IgD-negative memory B cell (primary cell): ENCODE measurements around the gene FAM83C. TPM values are rescaled to one million over a fixed set of nuclear protein-coding genes. Genes with fewer than 3 reads are reported as not detected.

ENCODE experiments used
- H3K27ac Mint-ChIP-seq, 3 donors: one replicate each; pipeline ENCODE4 v1.8.0; 2020 to 2022; ENCODE audit warnings: mild to moderate bottlenecking in 3 of 3, mixed read lengths in 3 of 3, moderate library complexity in 1 of 3
- H3K27me3 Mint-ChIP-seq: one replicate; pipeline ENCODE4 v1.8.0; 2021; ENCODE audit warnings: mixed read lengths
- H3K36me3 Mint-ChIP-seq: one replicate; pipeline ENCODE4 v1.8.0; 2020; ENCODE audit warnings: mild to moderate bottlenecking, mixed read lengths
- H3K4me1 Mint-ChIP-seq, 3 donors: one replicate each; pipeline ENCODE4 v1.8.0; 2020 to 2022; ENCODE audit warnings: mixed read lengths in 3 of 3, mild to moderate bottlenecking in 1 of 3
- H3K4me3 Mint-ChIP-seq, 4 donors: one replicate each; pipeline ENCODE4 v1.8.0; 2020 to 2022; ENCODE audit warnings: mild to moderate bottlenecking in 4 of 4, mixed read lengths in 4 of 4, moderate library complexity in 3 of 4
- H3K9me3 Mint-ChIP-seq, 3 donors: one replicate each; pipeline ENCODE4 v1.8.0; 2020 to 2021; ENCODE audit warnings: mixed read lengths in 3 of 3, mild to moderate bottlenecking in 1 of 3
- polyA plus RNA-seq: library from polyadenylated mRNA; unstranded; fragments of 300-500 nt; fragmentation: Illumina TruSeq; gene quantifications from one replicate; pipeline ENCODE4 v1.2.3, GENCODE V29; 2021

The FAM83C gene
- polyA plus RNA-seq, 1 donor from 2014 or later = not detected

DNA sequence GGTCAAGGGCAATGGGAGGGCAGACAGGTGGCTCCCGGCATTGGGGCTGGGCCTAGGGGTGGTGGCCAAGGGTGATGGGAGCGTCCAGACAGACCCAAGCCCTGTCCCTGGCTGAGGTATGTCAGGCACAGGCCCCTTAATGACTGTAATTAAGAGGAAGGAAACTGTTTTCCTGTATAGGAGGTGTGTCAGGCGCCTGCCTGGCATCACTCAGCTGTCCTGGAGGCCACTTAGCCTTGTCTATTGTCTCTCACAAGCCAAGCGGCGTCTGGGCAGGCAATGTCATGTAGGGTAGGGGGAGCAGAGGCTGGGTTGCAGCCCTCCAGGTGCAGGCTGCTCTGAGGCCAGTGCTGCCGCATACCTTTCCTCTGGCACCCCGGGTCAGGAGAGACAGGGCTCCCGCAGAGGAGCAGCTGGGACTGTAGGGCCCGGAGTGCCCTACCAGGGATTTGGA, 3.9 kb upstream of the FAM83C start:
- Mint-ChIP-seq H3K4me3 (no peak overlapping the region), H3K36me3 (no peaks in the 10 kb centered on the region), H3K4me1 (no peaks in the 10 kb centered on the region), H3K27me3 (peaks cover 5% of the 10 kb centered on the region), H3K9me3 (no peaks in the 10 kb centered on the region), H3K27ac (peak overlapping the region in 1 of 3 donors; percentile 80)

- Mint-ChIP-seq H3K4me3 (no peak overlapping the region), H3K27ac (no peak overlapping the region), H3K27me3 (peaks cover 5% of the 10 kb centered on the region), H3K9me3 (no peaks in the 10 kb centered on the region), H3K36me3 (no peaks in the 10 kb centered on the region), H3K4me1 (no peaks in the 10 kb centered on the region)
Measured at GRCh38 chr20:35295674-35296073, 3.4 kb upstream of the FAM83C start.

DNA sequence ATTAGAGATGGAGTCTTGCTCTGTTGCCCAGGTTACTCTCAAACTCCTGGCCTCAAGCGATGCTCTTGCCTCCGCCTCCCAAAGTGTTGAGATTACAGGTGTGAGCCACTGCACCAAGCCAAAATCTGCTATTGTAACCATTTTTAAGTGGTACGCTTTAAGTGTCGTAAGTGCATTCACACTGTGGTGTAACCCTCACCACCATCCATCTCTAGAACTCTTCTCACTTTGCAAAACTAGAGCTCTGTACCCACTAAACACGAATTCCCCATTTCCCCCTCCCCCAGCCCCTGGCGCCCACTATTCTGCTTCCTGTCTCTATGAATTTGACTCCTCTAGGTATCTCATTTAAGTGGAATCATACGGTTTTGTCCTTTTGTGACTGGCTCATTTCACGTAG, 2.8 kb upstream of the FAM83C start:
- H3K36me3 Mint-ChIP-seq = no peaks in the 10 kb centered on the region
- H3K27ac Mint-ChIP-seq = no peak overlapping the region

GRCh38 chr20:35294293-35294685, 2.1 kb upstream of the FAM83C start:
- Mint-ChIP-seq H3K36me3 (no peaks in the 10 kb centered on the region), H3K27ac (no peak overlapping the region), H3K4me3 (no peak overlapping the region), H3K4me1 (no peaks in the 10 kb centered on the region), H3K27me3 (peaks cover 5% of the 10 kb centered on the region), H3K9me3 (no peaks in the 10 kb centered on the region)

More for the DNA sequence above, 2.8 kb upstream of the FAM83C start:
- Mint-ChIP-seq H3K27me3 (peaks cover 5% of the 10 kb centered on the region), H3K4me3 (no peak overlapping the region), H3K9me3 (no peaks in the 10 kb centered on the region), H3K4me1 (no peaks in the 10 kb centered on the region)

GRCh38 chr20:35293303-35294292, 1.4 kb upstream of the FAM83C start:
- no peak overlapping the region for H3K27ac Mint-ChIP-seq
- no peaks in the 10 kb centered on the region for H3K9me3 Mint-ChIP-seq
- H3K36me3 Mint-ChIP-seq = no peaks in the 10 kb centered on the region
- no peaks in the 10 kb centered on the region for H3K4me1 Mint-ChIP-seq
- H3K4me3 Mint-ChIP-seq = no peak overlapping the region
- peaks cover 5% of the 10 kb centered on the region for H3K27me3 Mint-ChIP-seq

GRCh38 chr20:35292504-35293285, 470 bp upstream of the FAM83C start:
- no peak overlapping the region for H3K4me3 Mint-ChIP-seq
- H3K4me1 Mint-ChIP-seq = no peaks in the 10 kb centered on the region
- peaks cover 5% of the 10 kb centered on the region for H3K27me3 Mint-ChIP-seq
- H3K36me3 Mint-ChIP-seq = no peaks in the 10 kb centered on the region
- H3K9me3 Mint-ChIP-seq = no peaks in the 10 kb centered on the region
- H3K27ac Mint-ChIP-seq = no peak overlapping the region

DNA sequence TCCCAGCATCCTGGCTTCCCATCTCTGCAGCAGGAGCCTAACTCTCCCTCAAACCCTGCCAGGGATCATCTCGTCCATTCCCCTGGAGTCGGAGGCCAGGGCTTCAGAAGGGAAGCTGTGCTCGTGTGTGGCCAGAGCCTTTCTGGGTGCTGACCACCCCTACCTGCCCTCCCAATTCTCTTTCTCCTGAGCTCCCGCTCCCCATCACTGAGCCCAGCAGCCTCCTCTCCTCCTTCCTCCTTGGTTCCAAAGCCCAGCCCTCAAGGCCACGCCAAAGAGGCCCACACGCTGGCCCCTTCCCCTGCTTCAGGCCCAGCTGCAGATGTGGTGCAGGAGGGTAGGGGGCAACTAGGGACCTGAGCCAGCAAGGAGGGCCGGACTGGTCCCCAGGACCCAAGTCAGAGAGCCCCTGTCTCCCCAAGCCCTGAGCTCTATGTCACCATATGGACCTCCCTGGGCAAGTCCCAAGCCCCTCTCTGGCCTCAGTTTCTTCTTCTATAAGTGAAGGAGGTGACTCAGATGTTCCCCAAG, 1.3 kb downstream of the FAM83C start:
- peaks cover 1 to 3% (median 2%) of the 10 kb centered on the region in 3 donors for H3K4me1 Mint-ChIP-seq
- H3K4me3 Mint-ChIP-seq = no peak overlapping the region
- no peak overlapping the region for H3K27ac Mint-ChIP-seq
- H3K9me3 Mint-ChIP-seq = no peaks in the 10 kb centered on the region
- H3K27me3 Mint-ChIP-seq = peaks cover 5% of the 10 kb centered on the region
- H3K36me3 Mint-ChIP-seq = no peaks in the 10 kb centered on the region

DNA sequence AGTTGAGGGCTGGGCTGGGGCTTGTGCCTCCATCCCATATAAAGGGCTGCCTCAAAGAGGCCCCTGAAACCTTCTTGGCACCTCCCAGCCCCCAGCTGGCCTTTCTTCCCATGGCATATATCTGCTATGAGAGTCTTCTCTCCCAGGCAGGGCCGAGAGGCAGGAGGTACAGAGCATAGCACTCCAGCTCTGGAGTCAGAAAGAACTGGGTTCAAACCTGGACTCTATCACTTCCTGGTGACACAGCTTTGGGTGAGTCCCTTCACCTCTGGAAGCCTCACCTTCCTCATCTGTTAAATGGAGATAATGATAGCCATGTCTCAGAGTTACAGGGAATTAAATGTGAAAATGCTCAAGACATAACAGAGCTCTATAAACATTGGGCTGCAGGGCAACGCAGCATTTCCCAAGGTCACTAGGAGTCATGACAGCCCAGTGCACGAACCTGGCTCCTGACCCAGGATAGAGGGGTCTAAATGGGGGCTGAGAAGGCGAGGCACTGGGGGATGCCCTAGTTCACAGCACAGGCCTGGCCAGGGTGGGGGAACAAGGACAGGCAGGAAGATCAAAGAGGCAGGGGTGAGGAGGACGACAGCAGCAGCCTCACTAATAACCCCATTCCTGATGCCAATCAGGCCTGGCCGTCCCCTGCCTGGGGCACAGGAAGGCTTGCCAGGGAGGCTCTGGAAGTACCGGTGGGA, 1.9 kb downstream of the FAM83C start:
- Mint-ChIP-seq H3K9me3 (no peaks in the 10 kb centered on the region), H3K27me3 (peaks cover 5% of the 10 kb centered on the region), H3K4me3 (peak overlapping the region in 1 of 4 donors; percentile 62), H3K4me1 (peaks cover 5 to 6% (median 5%) of the 10 kb centered on the region in 3 donors), H3K27ac (no peak overlapping the region), H3K36me3 (no peaks in the 10 kb centered on the region)

DNA sequence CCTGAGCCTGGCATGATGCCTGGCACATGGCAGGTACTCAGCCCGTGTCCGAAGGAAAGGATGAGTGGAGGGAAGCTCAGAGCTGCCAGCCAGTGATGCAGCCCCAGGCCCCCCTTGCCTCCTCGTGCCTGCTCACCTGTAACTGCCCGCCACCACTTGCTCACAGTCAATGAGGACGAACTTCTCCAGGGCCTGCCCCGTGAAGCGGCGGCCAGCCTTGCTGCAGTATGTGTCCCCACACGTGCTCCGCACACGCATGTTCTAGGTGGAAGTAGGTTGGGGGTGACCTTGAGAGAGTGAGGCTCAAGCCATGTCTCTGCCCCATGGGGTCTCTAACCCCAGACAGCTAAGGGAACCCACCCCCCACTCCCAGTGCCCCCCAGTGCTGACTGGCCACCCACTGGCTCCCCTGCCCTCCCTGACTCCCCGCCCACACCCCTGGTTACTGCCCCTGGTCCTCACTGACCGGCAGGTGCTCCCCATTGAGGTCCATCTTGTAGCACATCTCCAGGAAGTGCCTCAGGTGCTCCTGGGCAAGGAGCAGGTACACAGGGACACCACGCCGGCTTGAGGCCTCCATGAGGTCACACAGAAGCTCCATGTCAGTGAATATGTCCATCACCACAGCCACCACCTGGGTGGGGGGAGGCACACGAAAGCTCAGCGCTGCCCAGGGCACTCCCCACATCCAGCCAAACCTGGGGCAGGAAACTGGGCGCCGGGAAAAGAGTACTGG, 3.7 kb downstream of the FAM83C start:
- H3K4me3 Mint-ChIP-seq = no peak overlapping the region
- peaks cover 12 to 17% (median 17%) of the 10 kb centered on the region in 3 donors for H3K4me1 Mint-ChIP-seq
- no peaks in the 10 kb centered on the region for H3K9me3 Mint-ChIP-seq
- peak overlapping the region in 1 of 3 donors; percentile 35 for H3K27ac Mint-ChIP-seq
- H3K27me3 Mint-ChIP-seq = peaks cover 5% of the 10 kb centered on the region
- peaks cover 2% of the 10 kb centered on the region for H3K36me3 Mint-ChIP-seq

DNA sequence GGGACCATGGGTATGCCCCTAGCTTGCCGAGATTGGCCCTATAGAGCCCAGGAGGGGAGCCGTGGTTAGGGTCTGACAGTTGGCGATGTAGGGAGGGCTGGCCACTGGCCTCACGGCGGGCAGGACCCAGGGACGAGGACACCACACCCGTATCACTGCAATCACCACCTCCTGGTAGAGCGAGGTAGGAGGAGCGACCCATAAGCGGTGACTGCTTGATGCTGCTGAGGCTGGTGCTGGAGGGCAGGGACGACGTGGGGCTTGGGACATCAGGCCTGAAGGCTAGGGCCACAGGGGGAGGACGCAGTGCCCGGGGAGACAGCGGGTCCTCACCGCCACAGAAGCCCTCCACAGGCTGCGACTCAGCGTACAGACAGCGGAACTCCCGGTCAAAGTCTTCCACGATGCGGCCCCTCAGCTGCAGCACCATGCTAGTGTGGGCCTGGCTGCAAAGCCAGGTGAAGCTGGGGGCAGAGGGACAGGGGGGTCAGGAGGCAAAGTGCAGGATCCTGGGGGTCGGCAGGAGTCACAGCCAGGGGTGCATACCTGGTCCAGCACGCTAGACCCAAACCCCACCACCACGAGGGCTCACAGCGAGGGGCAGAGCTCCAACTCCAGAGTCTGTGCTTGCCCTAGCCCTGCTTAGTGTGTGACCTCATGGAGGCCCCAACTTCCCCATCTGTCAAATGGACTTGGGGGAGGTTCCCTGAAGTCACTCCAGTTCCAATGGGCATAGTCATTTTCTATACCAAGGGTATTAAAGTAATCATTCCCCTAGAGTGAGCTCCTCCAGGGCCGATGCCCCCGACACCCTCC, 4.5 kb downstream of the FAM83C start:
- Mint-ChIP-seq H3K27ac (peak overlapping the region in 2 of 3 donors; percentile 27 to 35), H3K4me3 (no peak overlapping the region), H3K36me3 (peaks cover 2% of the 10 kb centered on the region), H3K4me1 (peaks cover 14 to 21% (median 20%) of the 10 kb centered on the region in 3 donors), H3K9me3 (no peaks in the 10 kb centered on the region), H3K27me3 (peaks cover 1% of the 10 kb centered on the region)

DNA sequence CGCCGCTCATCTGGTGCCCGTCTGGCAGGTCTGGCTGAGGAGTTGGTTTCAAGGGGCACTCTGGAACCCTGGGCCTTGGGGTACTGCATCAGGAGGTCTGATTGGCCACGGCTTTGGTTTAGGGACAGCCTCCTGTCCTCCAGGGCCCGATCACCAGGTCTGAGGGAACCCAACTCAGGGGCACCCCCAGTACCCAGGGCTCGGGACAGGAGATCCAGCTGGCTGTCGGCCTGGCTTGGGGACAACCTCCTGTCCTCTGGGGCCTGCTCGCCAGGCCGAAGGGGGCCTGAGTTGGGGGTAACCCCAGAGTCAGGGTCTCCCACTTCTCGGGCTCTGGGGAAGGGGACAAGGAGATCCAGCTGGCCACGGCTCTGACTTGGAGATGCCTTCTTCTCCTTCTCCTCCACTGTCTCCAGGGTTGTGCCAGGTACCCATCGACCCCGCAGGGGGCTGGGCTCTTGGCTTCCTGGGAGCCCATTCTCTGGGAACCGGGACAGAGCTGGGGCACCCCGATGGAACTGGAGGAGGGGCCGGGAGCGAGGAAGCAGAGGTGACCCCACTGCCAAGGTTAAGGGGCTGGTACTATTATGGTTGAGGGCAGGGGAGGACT, 5.2 kb downstream of the FAM83C start:
- peak overlapping the region in 1 of 3 donors; percentile 27 for H3K27ac Mint-ChIP-seq
- H3K4me1 Mint-ChIP-seq = peaks cover 14 to 23% (median 23%) of the 10 kb centered on the region in 3 donors
- peaks cover 5% of the 10 kb centered on the region for H3K36me3 Mint-ChIP-seq
- H3K4me3 Mint-ChIP-seq = no peak overlapping the region
- H3K27me3 Mint-ChIP-seq = no peaks in the 10 kb centered on the region
- H3K9me3 Mint-ChIP-seq = no peaks in the 10 kb centered on the region

GRCh38 chr20:35286077-35286898, 5.9 kb downstream of the FAM83C start:
- Mint-ChIP-seq H3K9me3 (no peaks in the 10 kb centered on the region), H3K27ac (peak overlapping the region; percentile 3 to 33 (median 29)), H3K27me3 (no peaks in the 10 kb centered on the region), H3K36me3 (peaks cover 5% of the 10 kb centered on the region), H3K4me1 (peaks cover 14 to 25% (median 23%) of the 10 kb centered on the region in 3 donors), H3K4me3 (peak overlapping the region; percentile 51 to 99 (median 96))
